ENCODE data around the gene TNFRSF25. TPM values are rescaled to one million over a fixed set of nuclear protein-coding genes. Genes with fewer than 3 reads are reported as not detected.
A peak's percentile ranks its signal among the peaks of the same experiment; 100 is the strongest.

The TNFRSF25 gene
- total RNA-seq, 1 donor from 2014 or later, result 8.2 TPM

GRCh38 chr1:6414881-6415626 is 50.9 kb downstream of the TNFRSF25 start:
- no peaks in the 10 kb centered on the region for H3K9me3 ChIP-seq
- no peak for TF ChIP-seq CTCF (IDR thresholded peaks at IDR 0.05)

DNA sequence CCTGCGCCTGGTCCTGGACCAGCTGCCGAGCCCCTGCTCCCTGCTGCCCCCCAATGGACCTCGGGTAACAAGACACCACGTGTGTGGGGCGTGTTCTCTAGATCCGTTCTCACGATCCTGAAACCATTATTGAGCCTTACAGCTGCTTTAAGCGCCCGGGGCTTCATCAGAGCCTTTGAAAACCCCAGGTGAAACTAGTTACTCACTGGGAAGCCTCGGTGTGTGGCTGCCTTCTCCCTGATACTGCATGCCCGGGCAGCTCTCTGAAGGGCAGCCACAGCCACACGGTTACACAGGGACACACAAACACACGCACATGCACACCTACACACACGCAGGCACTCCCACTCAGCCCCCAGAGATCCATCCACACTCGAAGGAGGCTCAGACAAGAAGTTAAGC is 51.5 kb downstream of the TNFRSF25 start:
- no peak overlapping the region for H3K27ac ChIP-seq
- no peaks in the 10 kb centered on the region for H3K36me3 ChIP-seq
- intact Hi-C loops (cut with DNase I), result no loop called here
- ATAC-seq (peak; percentile 40 to 58), DNase-seq (no peak)
- peak; percentile 40 for TF ChIP-seq CTCF (IDR thresholded peaks at IDR 0.05)
- H3K4me1 ChIP-seq, result peaks cover 18% of the 10 kb centered on the region
- peaks cover 69% of the 10 kb centered on the region for H3K27me3 ChIP-seq (ENCODE audit: low read depth)
- no peaks in the 10 kb centered on the region for H3K9me3 ChIP-seq
- no peak overlapping the region for H3K4me3 ChIP-seq

More at GRCh38 chr1:6414881-6415626, 50.9 kb downstream of the TNFRSF25 start:
- intact Hi-C loops (cut with DNase I), result no loop called here
- Histone ChIP-seq H3K27me3 (ENCODE audit: low read depth) (peaks cover 71% of the 10 kb centered on the region), H3K27ac (no peak overlapping the region), H3K4me1 (peaks cover 24% of the 10 kb centered on the region), H3K36me3 (no peaks in the 10 kb centered on the region), H3K4me3 (peak overlapping the region; percentile 3)
- no peak for DNase-seq
- ATAC-seq, result peak in 1 of 2 donors; percentile 20

DNA sequence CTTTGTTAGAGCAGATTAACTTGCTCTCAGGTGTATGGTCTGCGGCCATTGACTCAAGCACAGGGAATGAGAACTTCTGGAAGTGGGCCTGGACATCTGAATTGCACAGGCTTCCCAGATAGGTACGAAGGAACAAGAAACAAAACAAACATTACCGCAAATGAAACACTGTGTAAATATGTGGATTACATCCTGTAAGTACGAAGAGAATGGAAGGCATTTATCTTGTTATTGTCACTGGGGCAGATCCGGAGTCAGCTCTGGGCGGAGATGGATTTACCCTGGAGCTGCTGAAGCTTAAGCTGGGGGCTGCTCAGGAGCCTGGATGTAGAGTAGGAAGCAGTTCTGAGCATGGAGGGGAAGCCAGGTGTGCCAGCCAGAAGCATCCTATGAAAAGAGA is 53.1 kb downstream of the TNFRSF25 start:
- intact Hi-C loops (cut with DNase I), result no loop called here
- peaks cover 5% of the 10 kb centered on the region for H3K4me1 ChIP-seq

More for the DNA sequence above, 53.1 kb downstream of the TNFRSF25 start:
- Histone ChIP-seq H3K4me3 (no peak overlapping the region), H3K9me3 (no peaks in the 10 kb centered on the region), H3K27ac (no peak overlapping the region), H3K36me3 (no peaks in the 10 kb centered on the region), H3K27me3 (ENCODE audit: low read depth) (peaks cover 54% of the 10 kb centered on the region)
- ATAC-seq, result no peak
- TF ChIP-seq CTCF (IDR thresholded peaks at IDR 0.05), result no peak
- no peak for DNase-seq

Small RNA genes lying within 50 kb of the gene (microRNA-seq; reads per million reads assigned to microRNA genes)
- not detected for gene MIR4252 (ENCODE audit: borderline number of aligned reads)

Other genes starting within 250 kb of the TNFRSF25 start
- gene ICMT, start 230.2 kb downstream of the TNFRSF25 start, total RNA-seq, result 49.0 TPM
- gene HES3, start 222.0 kb downstream of the TNFRSF25 start, total RNA-seq, result not detected
- 16.6 TPM for gene GPR153, start 205.1 kb downstream of the TNFRSF25 start, total RNA-seq
- gene ACOT7, start 72.4 kb downstream of the TNFRSF25 start, total RNA-seq, result 28.5 TPM
- 6.4 TPM for gene HES2, start 46.3 kb downstream of the TNFRSF25 start, total RNA-seq
- 8.3 TPM for gene ESPN, start 41.4 kb downstream of the TNFRSF25 start, total RNA-seq
- gene PLEKHG5, start 25.5 kb upstream of the TNFRSF25 start, total RNA-seq, result 9.5 TPM
- gene NOL9, start 88.3 kb upstream of the TNFRSF25 start, total RNA-seq, result 19.4 TPM
- 0.27 TPM for gene TAS1R1, start 89.1 kb upstream of the TNFRSF25 start, total RNA-seq
- 36.5 TPM for gene ZBTB48, start 113.8 kb upstream of the TNFRSF25 start, total RNA-seq
- 22.6 TPM for gene KLHL21, start 136.7 kb upstream of the TNFRSF25 start, total RNA-seq
- 10.2 TPM for gene PHF13, start 147.6 kb upstream of the TNFRSF25 start, total RNA-seq
- gene THAP3, start 158.7 kb upstream of the TNFRSF25 start, total RNA-seq, result 15.7 TPM
- gene DNAJC11, start 235.6 kb upstream of the TNFRSF25 start, total RNA-seq, result 36.4 TPM

Data from lower lobe of right lung (tissue), 2 donors.